ENCODE measurements around the gene PCDHA2.
"Not testable (repeated sequence)": the region's sequence is repeated elsewhere in the genome, so short reads cannot be mapped to it uniquely, and the experiment has no call there.

Gene PCDHA2

DNA sequence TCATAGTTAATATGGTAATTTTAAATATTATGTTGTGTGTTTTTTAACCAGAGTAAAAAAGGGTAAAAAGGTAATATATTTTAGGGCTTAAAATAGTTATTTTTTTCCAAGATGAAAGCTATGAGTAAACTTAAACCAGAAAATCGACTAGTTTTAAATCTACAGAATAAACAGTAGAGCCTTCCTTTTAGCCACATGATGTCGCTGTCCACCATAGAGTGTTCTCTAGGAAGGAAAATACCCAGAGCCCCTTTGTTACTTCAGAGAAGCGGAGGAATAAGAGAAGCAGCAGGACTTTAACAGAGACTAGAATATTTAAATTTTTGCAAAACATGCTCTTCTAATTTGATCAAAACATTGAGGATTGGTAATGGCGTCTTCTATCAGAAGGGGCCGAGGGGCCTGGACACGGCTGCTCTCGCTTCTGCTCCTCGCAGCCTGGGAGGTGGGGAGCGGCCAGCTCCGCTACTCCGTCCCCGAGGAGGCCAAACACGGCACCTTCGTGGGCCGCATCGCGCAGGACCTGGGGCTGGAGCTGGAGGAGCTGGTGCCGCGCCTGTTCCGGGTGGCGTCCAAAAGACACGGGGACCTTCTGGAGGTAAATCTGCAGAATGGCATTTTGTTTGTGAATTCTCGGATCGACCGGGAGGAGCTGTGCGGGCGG is at the start of gene PCDHA2:
Gene PCDHA2 (plus strand): TSS at position 258 of the 664 bp plus-strand sequence.
- no peak for DNase-seq (ENCODE audit: low read depth in 2 of 2)

- DNase-seq (ENCODE audit: low read depth in 2 of 2) = no peak
Measured at GRCh38 chr5:140753561-140753960, 41.1 kb upstream of the PCDHA2 start.

GRCh38 chr5:140764177-140764973 is 30.3 kb upstream of the PCDHA2 start:
- DNase-seq (ENCODE audit: low read depth in 2 of 2) = no peak

DNA sequence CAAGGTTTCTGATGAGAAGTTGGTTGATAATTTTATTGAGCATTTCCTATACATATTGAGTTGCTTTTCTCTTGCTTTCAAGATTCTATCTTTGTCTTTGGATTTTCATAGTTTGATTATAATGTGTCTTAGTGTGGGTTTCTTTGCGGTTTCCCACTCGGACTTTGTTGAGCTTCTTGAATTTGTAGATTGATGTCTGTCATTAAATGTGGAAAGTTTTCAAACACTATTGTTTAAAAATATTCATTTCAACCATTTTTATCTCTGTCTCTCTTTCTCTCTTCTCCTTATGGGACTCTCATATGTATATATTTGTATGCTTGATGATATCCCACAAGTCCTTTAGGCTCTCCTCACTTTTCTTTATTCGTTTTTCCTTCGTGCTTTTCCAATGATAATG is 27.2 kb upstream of the PCDHA2 start:
- no peak for DNase-seq (ENCODE audit: low read depth in 2 of 2)

- no peak for DNase-seq (ENCODE audit: low read depth in 2 of 2)
Measured at GRCh38 chr5:140780512-140780911, 14.1 kb upstream of the PCDHA2 start.

DNA sequence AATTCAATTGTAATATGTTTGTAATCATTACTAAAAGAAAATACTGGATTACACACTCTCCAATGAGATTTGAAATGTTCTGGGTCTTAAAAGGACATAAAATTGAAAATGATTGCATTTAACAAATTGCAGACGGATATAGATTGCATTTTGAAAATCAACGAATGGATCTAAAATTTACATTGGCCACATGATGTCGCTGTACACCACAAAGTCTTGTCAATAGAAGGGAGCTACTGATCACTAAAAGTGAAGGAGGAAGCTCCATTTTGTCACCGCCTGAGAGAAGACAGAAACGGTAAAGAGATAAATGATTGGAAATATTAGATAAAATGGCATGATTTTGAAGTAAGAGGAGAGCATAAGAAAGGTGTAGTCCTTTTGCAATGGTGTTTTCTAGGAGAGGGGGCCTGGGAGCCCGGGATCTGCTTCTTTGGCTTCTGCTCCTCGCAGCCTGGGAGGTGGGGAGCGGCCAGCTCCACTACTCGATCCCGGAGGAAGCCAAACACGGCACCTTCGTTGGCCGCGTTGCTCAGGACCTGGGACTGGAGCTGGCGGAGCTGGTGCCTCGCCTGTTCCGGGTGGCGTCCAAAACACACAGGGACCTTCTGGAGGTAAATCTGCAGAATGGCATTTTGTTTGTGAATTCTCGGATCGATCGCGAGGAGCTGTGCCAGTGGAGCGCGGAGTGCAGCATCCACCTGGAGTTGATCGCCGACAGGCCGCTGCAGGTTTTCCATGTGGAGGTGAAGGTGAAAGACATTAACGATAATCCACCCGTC is 8.6 kb upstream of the PCDHA2 start, which contains the start of gene PCDHA1:
Gene PCDHA1 (plus strand): TSS at position 236 of the 782 bp plus-strand sequence.
- no peak for DNase-seq (ENCODE audit: low read depth in 2 of 2)

- not testable (repeated sequence) for DNase-seq (ENCODE audit: low read depth in 2 of 2)
Measured at GRCh38 chr5:140787422-140787821, 7.2 kb upstream of the PCDHA2 start.

- not testable (repeated sequence) for DNase-seq (ENCODE audit: low read depth in 2 of 2)
Measured at GRCh38 chr5:140787849-140788504, 6.7 kb upstream of the PCDHA2 start.

DNA sequence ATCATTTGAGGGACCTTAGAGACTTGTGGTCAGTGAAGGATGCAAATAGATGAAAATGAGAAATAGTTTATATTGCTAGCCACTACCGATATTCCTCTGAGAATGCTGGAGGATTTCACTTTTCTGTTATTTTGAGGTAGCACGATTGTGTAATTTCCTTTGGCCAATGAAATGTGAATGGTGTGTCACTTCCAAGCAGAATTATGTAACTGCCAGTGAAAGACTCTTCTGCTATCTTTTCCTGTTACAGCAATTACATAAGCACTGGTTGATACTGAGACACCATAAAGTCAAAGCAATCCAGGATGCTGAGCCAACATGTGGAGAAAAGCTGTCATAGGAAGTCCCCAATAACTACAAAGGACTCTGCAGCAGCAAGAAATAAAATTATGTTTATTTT is 3.6 kb upstream of the PCDHA2 start:
- no peak for DNase-seq (ENCODE audit: low read depth in 2 of 2)

DNA sequence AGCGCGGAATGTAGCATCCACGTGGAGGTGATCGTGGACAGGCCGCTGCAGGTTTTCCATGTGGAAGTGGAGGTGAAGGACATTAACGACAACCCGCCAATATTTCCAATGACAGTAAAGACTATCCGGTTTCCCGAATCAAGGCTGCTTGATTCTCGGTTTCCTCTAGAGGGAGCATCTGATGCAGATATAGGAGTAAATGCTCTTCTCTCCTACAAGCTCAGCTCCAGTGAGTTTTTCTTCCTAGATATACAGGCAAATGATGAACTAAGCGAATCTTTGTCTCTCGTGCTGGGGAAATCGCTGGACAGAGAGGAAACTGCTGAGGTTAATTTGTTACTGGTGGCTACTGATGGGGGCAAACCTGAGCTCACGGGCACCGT is 598 bp downstream of the PCDHA2 start:
- no peak for DNase-seq (ENCODE audit: low read depth in 2 of 2)

DNA sequence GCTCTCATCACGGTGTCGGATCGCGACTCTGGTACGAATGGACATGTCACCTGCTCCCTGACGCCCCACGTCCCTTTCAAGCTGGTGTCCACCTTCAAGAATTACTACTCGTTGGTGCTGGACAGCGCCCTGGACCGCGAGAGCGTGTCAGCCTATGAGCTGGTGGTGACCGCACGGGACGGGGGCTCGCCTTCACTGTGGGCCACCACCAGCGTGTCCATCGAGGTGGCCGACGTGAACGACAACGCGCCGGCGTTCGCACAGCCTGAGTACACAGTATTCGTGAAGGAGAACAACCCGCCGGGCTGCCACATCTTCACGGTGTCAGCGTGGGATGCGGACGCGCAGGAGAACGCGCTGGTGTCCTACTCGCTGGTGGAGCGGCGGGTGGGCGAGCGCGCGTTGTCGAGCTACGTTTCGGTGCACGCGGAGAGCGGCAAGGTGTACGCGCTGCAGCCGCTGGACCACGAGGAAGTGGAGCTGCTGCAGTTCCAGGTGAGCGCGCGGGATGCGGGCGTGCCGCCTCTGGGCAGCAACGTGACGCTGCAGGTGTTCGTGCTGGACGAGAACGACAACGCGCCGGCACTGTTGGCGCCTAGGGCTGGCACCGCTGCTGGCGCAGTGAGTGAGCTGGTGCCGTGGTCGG is 1.5 kb downstream of the PCDHA2 start:
- DNase-seq (ENCODE audit: low read depth in 2 of 2) = not testable (repeated sequence)

GRCh38 chr5:140796718-140797095 is 2.1 kb downstream of the PCDHA2 start:
- no peak for DNase-seq (ENCODE audit: low read depth in 2 of 2)

DNA sequence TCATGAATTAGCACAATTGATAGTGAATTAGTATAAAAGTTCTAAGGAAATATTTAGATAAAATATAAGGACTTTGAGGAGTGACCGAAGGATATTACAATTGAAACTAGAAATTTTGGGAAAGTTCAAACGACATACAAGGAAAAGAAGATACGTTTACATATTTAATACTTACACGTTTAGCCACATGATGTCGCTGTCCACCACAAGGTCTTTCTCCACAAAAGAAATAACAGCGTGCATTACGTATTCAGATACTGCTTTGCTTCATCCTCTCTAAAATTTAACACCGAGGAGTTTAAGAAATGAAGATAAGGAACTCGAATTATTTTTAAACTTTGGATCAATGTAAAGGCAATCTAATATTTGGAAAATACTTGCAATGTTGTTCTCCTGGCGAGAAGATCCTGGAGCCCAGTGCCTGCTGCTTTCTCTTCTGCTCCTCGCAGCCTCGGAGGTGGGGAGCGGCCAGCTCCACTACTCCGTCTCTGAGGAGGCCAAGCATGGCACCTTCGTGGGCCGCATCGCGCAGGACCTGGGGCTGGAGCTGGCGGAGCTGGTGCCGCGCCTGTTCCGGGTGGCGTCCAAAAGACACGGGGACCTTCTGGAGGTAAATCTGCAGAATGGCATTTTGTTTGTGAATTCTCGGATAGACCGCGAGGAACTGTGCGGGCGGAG is 6.3 kb downstream of the PCDHA2 start, which contains the start of gene PCDHA3:
Gene PCDHA3 (plus strand): TSS at position 242 of the 678 bp plus-strand sequence.
- DNase-seq (ENCODE audit: low read depth in 2 of 2) = no peak

DNA sequence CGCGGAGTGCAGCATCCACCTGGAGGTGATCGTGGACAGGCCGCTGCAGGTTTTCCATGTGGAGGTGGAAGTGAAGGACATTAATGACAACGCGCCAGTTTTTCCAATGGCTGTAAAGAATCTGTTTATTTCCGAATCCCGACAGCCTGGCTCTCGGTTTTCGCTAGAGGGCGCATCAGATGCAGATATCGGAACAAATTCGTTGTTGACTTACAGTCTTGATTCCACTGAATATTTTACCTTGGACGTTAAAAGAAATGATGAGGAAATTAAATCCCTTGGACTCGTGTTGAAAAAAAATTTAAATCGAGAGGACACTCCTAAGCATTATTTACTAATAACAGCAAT is 6.8 kb downstream of the PCDHA2 start:
- DNase-seq (ENCODE audit: low read depth in 2 of 2) = no peak

DNA sequence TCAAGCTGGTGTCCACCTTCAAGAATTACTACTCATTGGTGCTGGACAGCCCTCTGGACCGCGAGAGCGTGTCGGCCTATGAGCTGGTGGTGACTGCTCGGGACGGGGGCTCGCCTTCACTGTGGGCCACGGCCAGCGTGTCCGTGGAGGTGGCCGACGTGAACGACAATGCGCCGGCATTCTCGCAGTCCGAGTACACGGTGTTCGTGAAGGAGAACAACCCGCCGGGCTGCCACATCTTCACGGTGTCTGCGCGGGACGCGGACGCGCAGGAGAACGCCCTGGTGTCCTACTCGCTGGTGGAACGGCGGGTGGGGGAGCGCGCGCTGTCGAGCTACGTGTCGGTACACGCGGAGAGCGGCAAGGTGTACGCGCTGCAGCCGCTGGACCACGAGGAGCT is 7.7 kb downstream of the PCDHA2 start:
- DNase-seq (ENCODE audit: low read depth in 2 of 2) = not testable (repeated sequence)

- DNase-seq (ENCODE audit: low read depth in 2 of 2) = no peak
Measured at GRCh38 chr5:140802781-140803271, 8.2 kb downstream of the PCDHA2 start.

DNA sequence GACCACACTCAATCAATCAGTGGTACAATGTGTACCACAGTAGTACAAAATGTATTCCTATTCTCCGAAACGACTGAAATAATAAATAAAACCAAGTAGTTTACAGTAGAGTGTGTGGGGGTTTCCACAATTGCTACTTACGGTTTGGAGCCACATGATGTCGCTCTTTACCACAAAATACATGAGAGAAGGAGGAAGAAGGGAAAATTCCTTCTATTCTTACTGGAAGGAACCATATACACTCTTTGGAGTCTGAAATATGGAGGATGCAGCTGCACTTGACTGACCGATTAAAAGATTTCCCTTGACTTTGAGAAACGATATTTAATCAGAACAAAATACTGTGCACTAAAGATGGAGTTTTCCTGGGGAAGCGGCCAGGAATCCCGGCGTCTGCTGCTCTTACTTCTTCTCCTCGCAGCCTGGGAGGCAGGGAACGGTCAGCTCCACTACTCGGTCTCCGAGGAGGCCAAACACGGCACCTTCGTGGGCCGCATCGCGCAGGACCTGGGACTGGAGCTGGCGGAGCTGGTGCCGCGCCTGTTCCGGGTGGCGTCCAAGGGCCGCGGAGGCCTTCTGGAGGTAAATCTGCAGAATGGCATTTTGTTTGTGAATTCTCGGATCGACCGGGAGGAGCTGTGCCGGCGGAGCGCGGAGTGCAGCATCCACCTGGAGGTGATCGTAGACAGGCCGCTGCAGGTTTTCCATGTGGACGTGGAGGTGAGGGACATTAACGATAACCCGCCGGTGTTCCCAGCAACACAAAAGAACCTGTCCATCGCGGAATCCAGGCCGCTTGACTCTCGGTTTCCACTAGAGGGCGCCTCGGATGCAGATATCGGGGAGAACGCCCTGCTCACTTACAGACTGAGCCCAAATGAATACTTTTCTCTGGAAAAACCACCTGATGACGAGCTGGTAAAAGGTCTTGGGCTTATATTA is 12.5 kb downstream of the PCDHA2 start, which contains the start of gene PCDHA4:
Gene PCDHA4 (plus strand): TSS at position 235 of the 942 bp plus-strand sequence.
- no peak for DNase-seq (ENCODE audit: low read depth in 2 of 2)

- not testable (repeated sequence) for DNase-seq (ENCODE audit: low read depth in 2 of 2)
Measured at GRCh38 chr5:140808241-140808888, 13.7 kb downstream of the PCDHA2 start.

GRCh38 chr5:140808889-140809291 is 14.2 kb downstream of the PCDHA2 start:
- no peak for DNase-seq (ENCODE audit: low read depth in 2 of 2)

Measured in stimulated activated CD8-positive, alpha-beta memory T cell treated with anti-CD3 and anti-CD28 coated beads, Interleukin-7, amount 100 ng/mL, for 1 hour (primary cell).